Fibroblast of upper back skin (primary cell): Measurements from ENCODE around the gene NABP1.
A peak's percentile ranks its signal among the peaks of the same experiment; 100 is the strongest.

ENCODE experiments used
- DNase-seq: peaks from one replicate; pipeline ENCODE4 v3.0.0-alpha.2; 2013

NABP1 gene

DNA sequence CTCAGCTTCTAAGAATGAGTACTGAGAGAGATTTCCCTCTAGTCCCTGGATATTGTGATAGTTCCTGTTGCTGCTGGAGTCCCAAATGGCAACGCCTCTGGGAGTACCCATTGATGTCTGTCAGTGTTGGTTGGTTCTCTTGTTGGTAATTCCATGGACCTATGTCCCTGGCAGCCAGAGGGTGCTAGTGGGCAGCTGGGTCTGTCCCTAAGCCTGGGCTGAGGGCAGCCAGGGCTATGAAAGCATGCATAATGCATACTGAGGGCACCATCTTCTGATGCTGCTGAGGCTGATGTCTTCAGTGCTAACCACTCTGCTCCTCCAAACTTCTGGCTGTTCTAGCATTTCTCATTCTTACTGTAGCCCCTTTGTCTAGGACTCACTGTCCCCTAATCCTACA, 35.9 kb downstream of the NABP1 start:
- no peak for DNase-seq

GRCh38 chr2:191714925-191715324, 37.0 kb downstream of the NABP1 start:
- DNase-seq: no peak

- DNase-seq: no peak
Measured at GRCh38 chr2:191715471-191715870, 37.5 kb downstream of the NABP1 start.

DNA sequence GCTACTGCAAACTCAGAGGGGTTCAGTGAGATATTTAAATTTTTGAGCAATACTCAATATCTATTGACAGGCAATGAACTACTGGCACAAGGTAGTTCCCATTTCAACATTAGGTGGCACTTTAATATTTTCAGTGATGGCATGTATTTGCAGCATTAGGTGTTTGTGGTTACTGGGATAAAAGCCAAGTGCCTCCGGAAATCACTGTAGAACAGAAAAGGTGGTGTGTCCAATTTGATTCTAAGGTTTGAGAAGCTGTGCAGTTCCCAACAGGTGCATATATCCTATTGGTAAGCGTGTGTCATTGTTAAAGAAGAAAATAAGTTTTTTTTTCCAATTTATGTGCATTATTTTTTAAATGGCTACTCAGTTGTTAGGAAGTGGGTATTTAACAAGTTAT, 41.3 kb downstream of the NABP1 start:
- DNase-seq: no peak

DNA sequence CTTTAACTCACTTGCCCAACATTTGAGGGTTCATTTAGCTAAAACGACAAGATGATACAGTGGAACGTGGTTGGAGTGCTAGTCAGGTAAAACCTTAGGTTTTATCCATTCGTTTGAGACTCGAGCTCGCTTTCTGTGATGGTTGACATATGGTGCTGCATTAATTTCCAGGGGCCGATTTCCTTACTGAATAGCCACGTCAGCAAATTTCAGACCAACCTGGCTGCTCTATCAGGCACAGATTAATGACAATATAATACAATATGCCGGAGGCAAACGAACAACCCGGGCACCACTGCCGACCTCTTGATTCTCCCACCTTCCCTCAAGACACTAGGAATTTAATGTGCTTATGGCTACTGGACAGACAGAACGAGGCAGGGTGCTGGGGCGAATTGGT, 42.0 kb downstream of the NABP1 start:
- DNase-seq: no peak

- no peak for DNase-seq
Measured at GRCh38 chr2:191721331-191721730, 43.4 kb downstream of the NABP1 start.

- DNase-seq: no peak
Measured at GRCh38 chr2:191724015-191724414, 46.1 kb downstream of the NABP1 start.

DNA sequence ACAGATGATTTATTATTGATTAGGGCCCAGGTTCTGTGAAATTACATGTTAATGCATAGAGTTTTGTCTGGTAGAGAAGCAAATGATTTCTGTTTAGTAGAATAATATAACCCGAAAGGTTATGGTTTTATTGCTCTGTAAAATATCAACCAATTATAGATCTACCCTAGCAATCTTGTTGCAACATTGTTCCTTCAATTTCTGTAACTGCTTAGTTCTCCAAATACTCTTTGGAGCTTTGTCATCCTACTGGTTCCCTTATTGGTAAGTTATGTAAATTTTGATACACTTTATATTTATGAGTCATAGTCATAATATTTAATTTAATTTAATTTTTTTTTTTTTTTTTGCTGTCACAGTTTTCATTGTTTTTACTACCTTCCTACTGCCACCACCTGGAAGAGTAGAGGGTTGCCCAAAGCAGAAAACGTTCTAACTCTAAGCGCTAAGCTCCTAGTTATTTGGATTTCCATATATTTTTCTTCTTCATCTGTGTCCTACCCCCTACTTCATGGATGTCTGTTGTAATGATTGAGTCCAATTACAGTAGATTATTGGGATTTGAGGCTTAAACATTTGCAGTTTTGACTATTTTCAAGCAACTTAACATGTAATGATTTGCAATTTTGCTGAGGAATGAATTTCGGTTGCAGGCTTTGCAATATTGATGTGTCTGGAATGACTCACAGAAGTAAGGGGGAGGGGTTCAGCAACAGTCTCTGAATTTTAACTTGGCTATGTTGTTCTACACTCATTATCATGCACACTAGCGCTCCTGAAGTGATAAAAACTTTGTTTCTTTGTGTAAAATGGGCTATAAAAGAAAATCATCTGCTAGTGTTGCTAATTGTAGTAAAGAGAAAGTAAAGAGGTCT, 51.1 kb downstream of the NABP1 start:
- peak; percentile 65 for DNase-seq

DNA sequence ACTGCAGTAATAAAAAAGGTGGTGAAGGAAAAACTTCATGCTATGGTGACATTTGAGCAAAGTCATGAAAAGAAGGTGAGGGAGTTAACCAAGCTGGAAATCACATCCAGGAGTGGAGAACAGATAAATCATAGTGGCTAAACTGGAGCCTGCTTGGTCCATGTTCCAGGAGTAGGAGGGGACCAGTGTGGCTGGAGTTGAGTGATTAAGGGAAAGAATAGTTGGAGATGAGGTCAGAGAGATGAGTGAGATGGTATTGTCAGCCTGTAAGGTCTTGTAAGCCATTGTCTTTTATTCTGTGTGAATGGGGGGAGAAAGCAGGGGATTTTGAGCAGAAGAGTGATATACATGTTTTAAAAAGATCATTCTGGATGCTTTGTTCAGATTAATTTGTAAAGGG, 52.3 kb downstream of the NABP1 start:
- DNase-seq: no peak
